K562 (cell line): ENCODE results near the gene PPP1R13L. TPM values are rescaled to one million over a fixed set of nuclear protein-coding genes. Genes with fewer than 3 reads are reported as not detected.

ENCODE experiments used
- BACH1 ChIP-seq: fragments of 200-800 bp; sonication (Bioruptor generic); IDR thresholded peaks from 2 replicates; pipeline ENCODE4 v1.6.1; 2016; ENCODE audit warnings: missing genetic modification characterization, missing compliant biosample characterization
- KAT7 ChIP-seq: sonication (generic); formaldehyde crosslinking; IDR thresholded peaks from 2 replicates; pipeline ENCODE4 v1.8.0; 2022; ENCODE audit warnings: missing genetic modification reagents, mild to moderate bottlenecking, borderline replicate concordance
- MEF2D ChIP-seq: conservative IDR thresholded peaks from 2 replicates; pipeline ENCODE4 v1.6.1; 2016; ENCODE audit warnings: low read depth, missing genetic modification characterization, missing compliant biosample characterization
- NFYB ChIP-seq: IDR thresholded peaks from 2 replicates; pipeline ENCODE4 v1.6.1; 2011; ENCODE audit warnings: mild to moderate bottlenecking, moderate library complexity; ENCODE audit not compliant: insufficient read length; ENCODE audit errors: extremely low read depth
- POLR3A ChIP-seq: IDR thresholded peaks from 2 replicates; pipeline ENCODE4 v1.6.1; 2011; ENCODE audit warnings: borderline replicate concordance, mild to moderate bottlenecking, moderate library complexity; ENCODE audit not compliant: insufficient read length, insufficient read depth; ENCODE audit errors: extremely low read depth
- ZBTB7A ChIP-seq: IDR thresholded peaks from 2 replicates; pipeline ENCODE4 v1.6.1; 2011; ENCODE audit warnings: low read depth, mild to moderate bottlenecking, low read length, moderate library complexity, borderline replicate concordance; ENCODE audit not compliant: control insufficient read depth
- ZC3H11A ChIP-seq: IDR thresholded peaks from 2 replicates; pipeline ENCODE4 v1.6.1; 2012; ENCODE audit warnings: low read depth, low read length, improper control_type of control experiment
- ZNF23 ChIP-seq: fragments of 250-450 bp; sonication (Bioruptor Pico); IDR thresholded peaks from 2 replicates; pipeline ENCODE4 v1.4.0; 2020; ENCODE audit warnings: mild to moderate bottlenecking
- ZNF239 ChIP-seq: fragments of 250-450 bp; sonication (Bioruptor Pico); IDR thresholded peaks from 2 replicates; pipeline ENCODE4 v1.4.0; 2020; ENCODE audit warnings: mild to moderate bottlenecking
- polyA plus RNA-seq, 8 experiments: library from polyadenylated mRNA; depleted of rRNA in 4 of 8; stranded (reverse) in 5 of 8; unstranded in 3 of 8; fragments of >200 nt; fragmentation: Nextera tagmentation in 2 of 8; fragmentation: Illumina TruSeq in 1 of 8; extraction: Ambion mirVana in 2 of 8; extraction: Trizol in 1 of 8; gene quantifications; 2 replicates each; pipeline versions ENCODE4 v1.2.1 to v1.2.3, GENCODE V29; 2011 to 2014; ENCODE audit warnings: inconsistent platforms in 1 of 8, missing spikeins in 1 of 8
- total RNA-seq, 7 experiments: library from RNA; depleted of rRNA in 6 of 7; stranded (reverse); fragments of >200 nt in 6 of 7; fragmentation: Illumina TruSeq in 2 of 7; extraction: Trizol in 2 of 7; gene quantifications; 2 replicates each; pipeline versions ENCODE4 v1.2.1 to v1.2.3, GENCODE V29; 2011 to 2021; ENCODE audit warnings: low replicate concordance in 1 of 7
- TF ChIP-seq, protein P1 (sequence below): fragments of 250-450 bp; sonication (Bioruptor Pico); IDR thresholded peaks from 2 replicates; pipeline ENCODE4 v1.8.0; 2022; ENCODE audit warnings: moderate library complexity, mild to moderate bottlenecking, inconsistent platforms
- TF ChIP-seq, protein P2 (sequence below): sonication (generic); formaldehyde crosslinking; IDR thresholded peaks from 2 replicates; pipeline ENCODE4 v1.8.0; 2023; ENCODE audit warnings: missing genetic modification reagents, mild to moderate bottlenecking, borderline replicate concordance
- TF ChIP-seq, protein P3 (sequence below), 2 experiments: IDR thresholded peaks; 2 replicates each; pipeline ENCODE4 v1.6.1; 2011; ENCODE audit warnings: borderline replicate concordance in 1 of 2, control low read depth in 1 of 2, low read depth in 1 of 2, low read length in 1 of 2, mild to moderate bottlenecking in 1 of 2, mixed read lengths in 1 of 2, moderate library complexity in 1 of 2; ENCODE audit not compliant: insufficient read depth in 1 of 2, insufficient read length in 1 of 2, poor library complexity in 1 of 2, severe bottlenecking in 1 of 2; ENCODE audit errors: extremely low read depth in 1 of 2
- TF ChIP-seq, protein P4 (sequence below): fragments of 250-450 bp; sonication (Bioruptor Pico); IDR thresholded peaks from 2 replicates; pipeline ENCODE4 v1.8.0; 2021; ENCODE audit warnings: mild to moderate bottlenecking, moderate library complexity
- TF ChIP-seq, protein P5 (sequence below): sonication (generic); formaldehyde crosslinking; IDR thresholded peaks from 2 replicates; pipeline ENCODE4 v1.8.1; 2022; ENCODE audit warnings: missing genetic modification reagents

Gene PPP1R13L
- total and polyA plus RNA-seq, 9 of the 15 experiments (the other 6 are each of a cell fraction or from before 2014, with no cell fraction given), result 0.32 to 6.7 (median 2.0) TPM

DNA sequence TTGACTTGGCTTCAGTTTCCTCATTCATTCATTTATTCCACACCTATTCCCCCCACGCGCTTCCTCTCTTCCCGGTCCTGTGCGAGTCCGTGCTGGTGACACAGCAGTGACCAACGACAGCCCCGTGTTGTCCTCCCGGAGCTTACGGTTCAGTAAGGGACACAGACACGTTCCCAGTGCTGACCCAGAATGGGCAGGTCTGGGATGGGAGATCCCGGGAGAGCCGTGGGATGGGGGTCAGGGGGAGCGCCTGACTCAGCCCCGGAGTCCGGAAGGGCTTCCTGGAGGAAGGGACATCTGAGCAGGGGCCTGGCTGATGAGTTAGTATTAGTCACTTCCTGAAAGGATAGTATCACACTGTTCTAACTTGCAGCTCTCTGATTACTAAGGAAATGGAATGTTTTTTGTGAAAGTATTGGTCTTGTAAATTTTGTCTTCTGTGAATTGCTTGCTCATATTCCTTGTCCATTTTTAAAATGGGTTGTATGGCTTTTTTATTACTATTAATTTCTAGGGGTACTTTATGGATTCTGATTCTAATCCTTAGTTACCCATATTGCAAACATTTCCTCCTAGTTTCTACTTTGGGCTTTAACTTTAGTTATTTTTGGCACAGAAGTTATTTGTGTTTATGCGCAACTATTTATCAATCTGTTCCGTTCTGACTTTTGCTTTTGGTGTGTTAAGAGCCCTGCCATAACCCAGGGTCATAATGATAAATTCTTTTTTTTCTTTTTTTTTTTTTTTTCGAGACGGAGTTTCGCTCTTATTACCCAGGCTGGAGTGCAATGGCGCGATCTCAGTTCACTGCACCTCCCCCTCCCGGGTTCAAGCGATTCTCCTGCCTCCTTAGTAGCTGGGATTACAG lies 19.6 kb upstream of the PPP1R13L start (continued):
- TF ChIP-seq NFYB, result no peak
- TF ChIP-seq, protein P1, sequence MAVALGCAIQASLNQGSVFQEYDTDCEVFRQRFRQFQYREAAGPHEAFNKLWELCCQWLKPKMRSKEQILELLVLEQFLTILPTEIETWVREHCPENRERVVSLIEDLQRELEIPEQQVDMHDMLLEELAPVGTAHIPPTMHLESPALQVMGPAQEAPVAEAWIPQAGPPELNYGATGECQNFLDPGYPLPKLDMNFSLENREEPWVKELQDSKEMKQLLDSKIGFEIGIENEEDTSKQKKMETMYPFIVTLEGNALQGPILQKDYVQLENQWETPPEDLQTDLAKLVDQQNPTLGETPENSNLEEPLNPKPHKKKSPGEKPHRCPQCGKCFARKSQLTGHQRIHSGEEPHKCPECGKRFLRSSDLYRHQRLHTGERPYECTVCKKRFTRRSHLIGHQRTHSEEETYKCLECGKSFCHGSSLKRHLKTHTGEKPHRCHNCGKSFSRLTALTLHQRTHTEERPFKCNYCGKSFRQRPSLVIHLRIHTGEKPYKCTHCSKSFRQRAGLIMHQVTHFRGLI (CRISPR knock-in tag), result peak; percentile 5; the same call in 1 of the 2 replicates
- no peak for TF ChIP-seq POLR3A
- 0 out of 2 replicates have a peak, but pooled peaks have one; percentile 71 for TF ChIP-seq KAT7
- TF ChIP-seq ZNF23 (CRISPR knock-in tag), result no peak
- TF ChIP-seq ZC3H11A, result no peak
- TF ChIP-seq ZBTB7A, result peak; percentile 80; the same call in 1 of the 2 replicates
- peak; percentile 69; the same call in 1 of the 2 replicates for TF ChIP-seq BACH1 (tag)
- no peak for TF ChIP-seq ZNF239 (CRISPR knock-in tag)
- TF ChIP-seq, protein P2, sequence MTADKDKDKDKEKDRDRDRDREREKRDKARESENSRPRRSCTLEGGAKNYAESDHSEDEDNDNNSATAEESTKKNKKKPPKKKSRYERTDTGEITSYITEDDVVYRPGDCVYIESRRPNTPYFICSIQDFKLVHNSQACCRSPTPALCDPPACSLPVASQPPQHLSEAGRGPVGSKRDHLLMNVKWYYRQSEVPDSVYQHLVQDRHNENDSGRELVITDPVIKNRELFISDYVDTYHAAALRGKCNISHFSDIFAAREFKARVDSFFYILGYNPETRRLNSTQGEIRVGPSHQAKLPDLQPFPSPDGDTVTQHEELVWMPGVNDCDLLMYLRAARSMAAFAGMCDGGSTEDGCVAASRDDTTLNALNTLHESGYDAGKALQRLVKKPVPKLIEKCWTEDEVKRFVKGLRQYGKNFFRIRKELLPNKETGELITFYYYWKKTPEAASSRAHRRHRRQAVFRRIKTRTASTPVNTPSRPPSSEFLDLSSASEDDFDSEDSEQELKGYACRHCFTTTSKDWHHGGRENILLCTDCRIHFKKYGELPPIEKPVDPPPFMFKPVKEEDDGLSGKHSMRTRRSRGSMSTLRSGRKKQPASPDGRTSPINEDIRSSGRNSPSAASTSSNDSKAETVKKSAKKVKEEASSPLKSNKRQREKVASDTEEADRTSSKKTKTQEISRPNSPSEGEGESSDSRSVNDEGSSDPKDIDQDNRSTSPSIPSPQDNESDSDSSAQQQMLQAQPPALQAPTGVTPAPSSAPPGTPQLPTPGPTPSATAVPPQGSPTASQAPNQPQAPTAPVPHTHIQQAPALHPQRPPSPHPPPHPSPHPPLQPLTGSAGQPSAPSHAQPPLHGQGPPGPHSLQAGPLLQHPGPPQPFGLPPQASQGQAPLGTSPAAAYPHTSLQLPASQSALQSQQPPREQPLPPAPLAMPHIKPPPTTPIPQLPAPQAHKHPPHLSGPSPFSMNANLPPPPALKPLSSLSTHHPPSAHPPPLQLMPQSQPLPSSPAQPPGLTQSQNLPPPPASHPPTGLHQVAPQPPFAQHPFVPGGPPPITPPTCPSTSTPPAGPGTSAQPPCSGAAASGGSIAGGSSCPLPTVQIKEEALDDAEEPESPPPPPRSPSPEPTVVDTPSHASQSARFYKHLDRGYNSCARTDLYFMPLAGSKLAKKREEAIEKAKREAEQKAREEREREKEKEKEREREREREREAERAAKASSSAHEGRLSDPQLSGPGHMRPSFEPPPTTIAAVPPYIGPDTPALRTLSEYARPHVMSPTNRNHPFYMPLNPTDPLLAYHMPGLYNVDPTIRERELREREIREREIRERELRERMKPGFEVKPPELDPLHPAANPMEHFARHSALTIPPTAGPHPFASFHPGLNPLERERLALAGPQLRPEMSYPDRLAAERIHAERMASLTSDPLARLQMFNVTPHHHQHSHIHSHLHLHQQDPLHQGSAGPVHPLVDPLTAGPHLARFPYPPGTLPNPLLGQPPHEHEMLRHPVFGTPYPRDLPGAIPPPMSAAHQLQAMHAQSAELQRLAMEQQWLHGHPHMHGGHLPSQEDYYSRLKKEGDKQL (CRISPR knock-in tag), result no peak
- TF ChIP-seq MEF2D (tag), result no peak; the same call in 1 of the 2 replicates
- TF ChIP-seq, protein P3, sequence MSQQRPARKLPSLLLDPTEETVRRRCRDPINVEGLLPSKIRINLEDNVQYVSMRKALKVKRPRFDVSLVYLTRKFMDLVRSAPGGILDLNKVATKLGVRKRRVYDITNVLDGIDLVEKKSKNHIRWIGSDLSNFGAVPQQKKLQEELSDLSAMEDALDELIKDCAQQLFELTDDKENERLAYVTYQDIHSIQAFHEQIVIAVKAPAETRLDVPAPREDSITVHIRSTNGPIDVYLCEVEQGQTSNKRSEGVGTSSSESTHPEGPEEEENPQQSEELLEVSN (IDR thresholded peaks at IDR 0.05; ENCODE audit: borderline replicate concordance in 1 of 2, extremely low read depth in 1 of 2, insufficient read depth in 1 of 2, insufficient read length in 1 of 2, low read depth in 1 of 2, low read length in 1 of 2, poor library complexity in 1 of 2, severe bottlenecking in 1 of 2), result peak in 1 of 2 experiments; percentile 66
- TF ChIP-seq, protein P4, sequence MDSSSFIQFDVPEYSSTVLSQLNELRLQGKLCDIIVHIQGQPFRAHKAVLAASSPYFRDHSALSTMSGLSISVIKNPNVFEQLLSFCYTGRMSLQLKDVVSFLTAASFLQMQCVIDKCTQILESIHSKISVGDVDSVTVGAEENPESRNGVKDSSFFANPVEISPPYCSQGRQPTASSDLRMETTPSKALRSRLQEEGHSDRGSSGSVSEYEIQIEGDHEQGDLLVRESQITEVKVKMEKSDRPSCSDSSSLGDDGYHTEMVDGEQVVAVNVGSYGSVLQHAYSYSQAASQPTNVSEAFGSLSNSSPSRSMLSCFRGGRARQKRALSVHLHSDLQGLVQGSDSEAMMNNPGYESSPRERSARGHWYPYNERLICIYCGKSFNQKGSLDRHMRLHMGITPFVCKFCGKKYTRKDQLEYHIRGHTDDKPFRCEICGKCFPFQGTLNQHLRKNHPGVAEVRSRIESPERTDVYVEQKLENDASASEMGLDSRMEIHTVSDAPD (CRISPR knock-in tag), result no peak
- TF ChIP-seq, protein P5, sequence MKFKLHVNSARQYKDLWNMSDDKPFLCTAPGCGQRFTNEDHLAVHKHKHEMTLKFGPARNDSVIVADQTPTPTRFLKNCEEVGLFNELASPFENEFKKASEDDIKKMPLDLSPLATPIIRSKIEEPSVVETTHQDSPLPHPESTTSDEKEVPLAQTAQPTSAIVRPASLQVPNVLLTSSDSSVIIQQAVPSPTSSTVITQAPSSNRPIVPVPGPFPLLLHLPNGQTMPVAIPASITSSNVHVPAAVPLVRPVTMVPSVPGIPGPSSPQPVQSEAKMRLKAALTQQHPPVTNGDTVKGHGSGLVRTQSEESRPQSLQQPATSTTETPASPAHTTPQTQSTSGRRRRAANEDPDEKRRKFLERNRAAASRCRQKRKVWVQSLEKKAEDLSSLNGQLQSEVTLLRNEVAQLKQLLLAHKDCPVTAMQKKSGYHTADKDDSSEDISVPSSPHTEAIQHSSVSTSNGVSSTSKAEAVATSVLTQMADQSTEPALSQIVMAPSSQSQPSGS (CRISPR knock-in tag), result no peak
